K562 (cell line): Measurements from ENCODE around the gene TMEM154. TPM values are rescaled to one million over a fixed set of nuclear protein-coding genes. Genes with fewer than 3 reads are reported as not detected.

ENCODE experiments used
- ATF7 ChIP-seq: fragments of 450-650 bp; IDR thresholded peaks from 2 replicates; pipeline ENCODE4 v1.7.1; 2014; ENCODE audit warnings: mild to moderate bottlenecking, moderate library complexity
- BRCA1 ChIP-seq, 2 experiments: fragments of 450-650 bp in 1 of 2; sonication (generic) in 1 of 2; formaldehyde crosslinking in 1 of 2; IDR thresholded peaks; 2 replicates each; pipeline versions ENCODE4 v1.5.0 to v1.6.1; 2017 to 2020; ENCODE audit warnings: mild to moderate bottlenecking in 1 of 2, missing genetic modification reagents in 1 of 2
- EZH2 ChIP-seq: IDR thresholded peaks from 2 replicates; pipeline ENCODE4 v1.6.1; 2012; ENCODE audit warnings: low read depth, mild to moderate bottlenecking, inconsistent platforms, low read length, borderline replicate concordance
- FOXP1 ChIP-seq: sonication (generic); formaldehyde crosslinking; IDR thresholded peaks from 2 replicates; pipeline ENCODE4 v1.8.0; 2022; ENCODE audit warnings: mild to moderate bottlenecking, missing genetic modification reagents
- MAFG ChIP-seq: fragments of 450-650 bp; conservative IDR thresholded peaks from 2 replicates; pipeline ENCODE4 v1.6.1; 2016; ENCODE audit warnings: missing genetic modification characterization, missing compliant biosample characterization
- MNT ChIP-seq, 2 experiments: fragments of 450-650 bp; conservative IDR thresholded peaks; 2 replicates each; pipeline ENCODE4 v1.6.1; 2017; ENCODE audit warnings: mild to moderate bottlenecking in 2 of 2, moderate library complexity in 2 of 2
- RBM22 ChIP-seq: fragments of 200-400 bp; formaldehyde crosslinking; IDR thresholded peaks from 2 replicates; pipeline ENCODE4 v1.6.1; 2018; ENCODE audit warnings: low read length, low read depth; ENCODE audit not compliant: poor library complexity, severe bottlenecking
- SMAD1 ChIP-seq: fragments of 150-350 bp; IDR thresholded peaks from 2 replicates; pipeline ENCODE4 v1.6.1; 2014; ENCODE audit warnings: low read length, low read depth; ENCODE audit not compliant: partially characterized antibody
- STAT5B ChIP-seq: fragments of 250-450 bp; sonication (Bioruptor Pico); IDR thresholded peaks from 2 replicates; pipeline ENCODE4 v1.8.0; 2021; ENCODE audit warnings: mild to moderate bottlenecking, inconsistent platforms
- TCF3 ChIP-seq: sonication (generic); formaldehyde crosslinking; IDR thresholded peaks from 2 replicates; pipeline ENCODE4 v1.4.0; 2020; ENCODE audit warnings: mild to moderate bottlenecking, missing genetic modification reagents
- TRIM28 ChIP-seq: fragments of 450-650 bp; IDR thresholded peaks from 2 replicates; pipeline ENCODE4 v1.6.1; 2017
- UBTF ChIP-seq, 2 experiments: IDR thresholded peaks; 2 replicates each; pipeline ENCODE4 v1.6.1; 2012; ENCODE audit warnings: improper control_type of control experiment in 2 of 2, low read depth in 2 of 2, low read length in 2 of 2, borderline replicate concordance in 1 of 2
- XRCC4 ChIP-seq: IDR thresholded peaks from one replicate; pipeline ENCODE4 v1.6.1; 2011; ENCODE audit not compliant: insufficient read depth, insufficient read length; ENCODE audit errors: extremely low read depth
- ZNF224 ChIP-seq: sonication (generic); formaldehyde crosslinking; IDR thresholded peaks from 2 replicates; pipeline ENCODE4 v1.8.0; 2022; ENCODE audit warnings: mild to moderate bottlenecking, missing genetic modification reagents
- ZNF444 ChIP-seq: fragments of 250-450 bp; sonication (Bioruptor Pico); IDR thresholded peaks from 2 replicates; pipeline ENCODE4 v1.4.0; 2020; ENCODE audit warnings: mild to moderate bottlenecking, moderate library complexity
- ZNF583 ChIP-seq: fragments of 250-450 bp; sonication (Bioruptor Pico); IDR thresholded peaks from 2 replicates; pipeline ENCODE4 v1.4.0; 2020
- polyA plus RNA-seq, 8 experiments: library from polyadenylated mRNA; depleted of rRNA in 4 of 8; stranded (reverse) in 5 of 8; unstranded in 3 of 8; fragments of >200 nt; fragmentation: Nextera tagmentation in 2 of 8; fragmentation: Illumina TruSeq in 1 of 8; extraction: Ambion mirVana in 2 of 8; extraction: Trizol in 1 of 8; gene quantifications; 2 replicates each; pipeline versions ENCODE4 v1.2.1 to v1.2.3, GENCODE V29; 2011 to 2014; ENCODE audit warnings: inconsistent platforms in 1 of 8, missing spikeins in 1 of 8
- total RNA-seq, 7 experiments: library from RNA; depleted of rRNA in 6 of 7; stranded (reverse); fragments of >200 nt in 6 of 7; fragmentation: Illumina TruSeq in 2 of 7; extraction: Trizol in 2 of 7; gene quantifications; 2 replicates each; pipeline versions ENCODE4 v1.2.1 to v1.2.3, GENCODE V29; 2011 to 2021; ENCODE audit warnings: low replicate concordance in 1 of 7
- TF ChIP-seq, protein P1 (sequence below): sonication (generic); formaldehyde crosslinking; IDR thresholded peaks from 2 replicates; pipeline ENCODE4 v1.9.0; 2022; ENCODE audit warnings: mild to moderate bottlenecking, missing genetic modification reagents
- TF ChIP-seq, protein P2 (sequence below): sonication (generic); formaldehyde crosslinking; IDR thresholded peaks from 2 replicates; pipeline ENCODE4 v1.9.0; 2022; ENCODE audit warnings: mild to moderate bottlenecking, missing genetic modification reagents
- TF ChIP-seq, protein P3 (sequence below): fragments of 450-650 bp; IDR thresholded peaks from 2 replicates; pipeline ENCODE4 v1.6.1; 2016; ENCODE audit warnings: low read depth, mild to moderate bottlenecking, moderate library complexity
- TF ChIP-seq, protein P4 (sequence below): fragments of 250-450 bp; sonication (Bioruptor Pico); IDR thresholded peaks from 2 replicates; pipeline ENCODE4 v1.8.0; 2022; ENCODE audit warnings: inconsistent platforms

TMEM154 gene
- total and polyA plus RNA-seq, 9 of the 15 experiments (the other 6 are each of a cell fraction or from before 2014, with no cell fraction given) = 0.13 to 1.8 (median 0.58) TPM

DNA sequence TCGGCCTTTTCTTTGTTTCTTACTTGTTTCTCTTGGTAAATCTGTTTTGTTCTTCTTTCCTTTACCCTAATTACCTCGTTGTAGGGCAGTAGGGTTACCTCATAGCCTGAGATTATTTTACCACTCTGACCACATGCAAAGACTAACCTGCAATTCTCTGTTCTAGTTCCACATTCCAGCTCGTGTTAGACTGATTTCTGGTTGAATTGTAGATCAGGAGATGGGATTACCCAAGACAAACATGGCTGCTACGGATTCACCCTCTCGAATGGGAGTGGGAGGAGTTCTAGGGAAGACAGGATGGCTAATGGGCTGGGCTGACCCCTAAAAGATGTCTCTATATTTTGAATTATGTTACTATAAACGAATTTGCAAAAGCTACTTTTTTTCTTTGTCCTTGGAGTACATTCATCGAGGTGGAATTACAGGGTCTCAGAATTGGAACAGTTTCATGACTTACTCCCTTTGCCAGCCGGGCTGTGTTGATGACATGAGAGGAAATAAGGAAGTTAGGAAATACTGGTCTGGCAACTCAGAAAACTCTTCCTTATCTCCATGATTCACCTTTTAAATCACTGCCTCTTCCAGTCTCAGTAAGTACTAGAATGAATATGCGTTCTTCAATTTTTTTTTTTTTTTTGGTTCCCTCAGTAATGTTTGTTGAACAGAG is 107.2 kb downstream of the TMEM154 start (continued):
- TF ChIP-seq, protein P1, sequence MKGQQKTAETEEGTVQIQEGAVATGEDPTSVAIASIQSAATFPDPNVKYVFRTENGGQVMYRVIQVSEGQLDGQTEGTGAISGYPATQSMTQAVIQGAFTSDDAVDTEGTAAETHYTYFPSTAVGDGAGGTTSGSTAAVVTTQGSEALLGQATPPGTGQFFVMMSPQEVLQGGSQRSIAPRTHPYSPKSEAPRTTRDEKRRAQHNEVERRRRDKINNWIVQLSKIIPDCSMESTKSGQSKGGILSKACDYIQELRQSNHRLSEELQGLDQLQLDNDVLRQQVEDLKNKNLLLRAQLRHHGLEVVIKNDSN (CRISPR knock-in tag) = no peak
- no peak for TF ChIP-seq MNT (conservative IDR thresholded peaks at IDR 0.05)
- TF ChIP-seq RBM22 = no peak
- peak; percentile 81 for TF ChIP-seq TCF3 (CRISPR knock-in tag)
- no peak for TF ChIP-seq UBTF (IDR thresholded peaks at IDR 0.05; ENCODE audit: borderline replicate concordance in 1 of 2, low read depth in 2 of 2, low read length in 2 of 2)
- TF ChIP-seq ZNF444 (CRISPR knock-in tag) = no peak
- no peak for TF ChIP-seq TRIM28
- TF ChIP-seq EZH2 = no peak
- TF ChIP-seq STAT5B (CRISPR knock-in tag) = no peak
- no peak for TF ChIP-seq ZNF224
- no peak for TF ChIP-seq ZNF583
- TF ChIP-seq, protein P2, sequence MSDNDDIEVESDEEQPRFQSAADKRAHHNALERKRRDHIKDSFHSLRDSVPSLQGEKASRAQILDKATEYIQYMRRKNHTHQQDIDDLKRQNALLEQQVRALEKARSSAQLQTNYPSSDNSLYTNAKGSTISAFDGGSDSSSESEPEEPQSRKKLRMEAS (CRISPR knock-in tag) = no peak
- no peak for TF ChIP-seq XRCC4
- TF ChIP-seq ATF7 = peak; percentile 61
- TF ChIP-seq, protein P3, sequence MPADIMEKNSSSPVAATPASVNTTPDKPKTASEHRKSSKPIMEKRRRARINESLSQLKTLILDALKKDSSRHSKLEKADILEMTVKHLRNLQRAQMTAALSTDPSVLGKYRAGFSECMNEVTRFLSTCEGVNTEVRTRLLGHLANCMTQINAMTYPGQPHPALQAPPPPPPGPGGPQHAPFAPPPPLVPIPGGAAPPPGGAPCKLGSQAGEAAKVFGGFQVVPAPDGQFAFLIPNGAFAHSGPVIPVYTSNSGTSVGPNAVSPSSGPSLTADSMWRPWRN = 0 out of 2 replicates have a peak, but pooled peaks have one; percentile 32
- TF ChIP-seq SMAD1 = peak; percentile 67
- no peak for TF ChIP-seq FOXP1 (CRISPR knock-in tag)
- TF ChIP-seq, protein P4, sequence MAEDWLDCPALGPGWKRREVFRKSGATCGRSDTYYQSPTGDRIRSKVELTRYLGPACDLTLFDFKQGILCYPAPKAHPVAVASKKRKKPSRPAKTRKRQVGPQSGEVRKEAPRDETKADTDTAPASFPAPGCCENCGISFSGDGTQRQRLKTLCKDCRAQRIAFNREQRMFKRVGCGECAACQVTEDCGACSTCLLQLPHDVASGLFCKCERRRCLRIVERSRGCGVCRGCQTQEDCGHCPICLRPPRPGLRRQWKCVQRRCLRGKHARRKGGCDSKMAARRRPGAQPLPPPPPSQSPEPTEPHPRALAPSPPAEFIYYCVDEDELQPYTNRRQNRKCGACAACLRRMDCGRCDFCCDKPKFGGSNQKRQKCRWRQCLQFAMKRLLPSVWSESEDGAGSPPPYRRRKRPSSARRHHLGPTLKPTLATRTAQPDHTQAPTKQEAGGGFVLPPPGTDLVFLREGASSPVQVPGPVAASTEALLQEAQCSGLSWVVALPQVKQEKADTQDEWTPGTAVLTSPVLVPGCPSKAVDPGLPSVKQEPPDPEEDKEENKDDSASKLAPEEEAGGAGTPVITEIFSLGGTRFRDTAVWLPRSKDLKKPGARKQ = no peak
- no peak for TF ChIP-seq BRCA1 (IDR thresholded peaks at IDR 0.05)
- TF ChIP-seq BRCA1 (CRISPR knock-in tag; IDR thresholded peaks at IDR 0.05) = no peak
- peak; percentile 80 for TF ChIP-seq MAFG (tag)
